ENCODE results near the gene NPRL2. TPM values are rescaled to one million over a fixed set of nuclear protein-coding genes. Genes with fewer than 3 reads are reported as not detected.

The NPRL2 gene
- total and polyA plus RNA-seq, 2 of the 13 experiments (the other 11 are each of a cell fraction or from before 2014, with no cell fraction given), result 30.6 to 51.4 TPM

- TF ChIP-seq LBX2 (CRISPR knock-in tag; IDR thresholded peaks at IDR 0.05; ENCODE audit: borderline replicate concordance) (no peak), BATF2 (CRISPR knock-in tag; IDR thresholded peaks at IDR 0.05) (no peak), ZNF629 (CRISPR knock-in tag; conservative IDR thresholded peaks at IDR 0.05) (no peak), ZFP36 (IDR thresholded peaks at IDR 0.05; ENCODE audit: borderline replicate concordance, low read depth, low read length, partially characterized antibody) (no peak), GABPA (IDR thresholded peaks at IDR 0.05; ENCODE audit: low read depth, low read length) (no peak), GABPA (CRISPR knock-in tag; IDR thresholded peaks at IDR 0.05; ENCODE audit: low read depth) (no peak; the same call in 1 of the 2 replicates), NFRKB (IDR thresholded peaks at IDR 0.05) (no peak), CREB3 (CRISPR knock-in tag; IDR thresholded peaks at IDR 0.05) (no peak), MEIS2 (CRISPR knock-in tag; IDR thresholded peaks at IDR 0.05) (no peak), HHEX (CRISPR knock-in tag; IDR thresholded peaks at IDR 0.05) (no peak), MTF1 (CRISPR knock-in tag; IDR thresholded peaks at IDR 0.05) (0 out of 2 replicates have a peak, but pooled peaks have one; percentile 27), ZBTB33 (CRISPR knock-in tag; IDR thresholded peaks at IDR 0.05) (no peak), GRHL1 (CRISPR knock-in tag; conservative IDR thresholded peaks at IDR 0.05) (no peak), ZNF605 (CRISPR knock-in tag; IDR thresholded peaks at IDR 0.05) (peak; percentile 94; the same call in 1 of the 2 replicates), SRSF4 (IDR thresholded peaks at IDR 0.05; ENCODE audit: low read depth, low read length, poor library complexity, severe bottlenecking) (no peak), NFE2L2 (IDR thresholded peaks at IDR 0.05; ENCODE audit: low read length) (no peak), HOXA7 (CRISPR knock-in tag; IDR thresholded peaks at IDR 0.05) (no peak), SRSF9 (IDR thresholded peaks at IDR 0.05; ENCODE audit: borderline replicate concordance, insufficient read depth, low read depth, low read length, poor library complexity, severe bottlenecking) (no peak)
- TF ChIP-seq, protein P1, sequence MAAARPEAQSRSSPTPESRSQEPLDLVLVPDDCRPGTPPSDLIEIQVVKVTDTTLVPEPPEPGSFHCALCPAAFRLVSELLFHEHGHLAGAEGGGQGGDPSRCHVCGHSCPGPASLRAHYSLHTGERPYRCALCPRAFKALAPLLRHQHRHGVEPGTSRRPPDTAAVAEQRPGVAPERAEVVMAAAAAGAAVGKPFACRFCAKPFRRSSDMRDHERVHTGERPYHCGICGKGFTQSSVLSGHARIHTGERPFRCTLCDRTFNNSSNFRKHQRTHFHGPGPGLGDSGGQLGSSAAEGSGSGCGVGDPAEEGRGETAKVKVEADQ (CRISPR knock-in tag; IDR thresholded peaks at IDR 0.05; ENCODE audit: borderline replicate concordance), result no peak
- TF ChIP-seq, protein P2, sequence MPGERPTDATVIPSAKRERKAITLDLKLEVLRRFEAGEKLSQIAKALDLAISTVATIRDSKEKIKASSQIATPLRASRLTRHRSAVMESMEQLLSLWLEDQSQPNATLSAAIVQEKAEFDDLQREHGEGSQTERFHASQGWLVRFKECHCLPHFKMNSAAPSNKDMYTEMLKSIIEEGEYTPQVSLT (CRISPR knock-in tag; IDR thresholded peaks at IDR 0.05; ENCODE audit: borderline replicate concordance, low read depth), result no peak
These were observed 47.4 kb downstream of the NPRL2 start, which contains the start of gene HYAL1 (continued) for GRCh38 chr3:50303013-50303815.

Measured in HepG2 (cell line).